Central memory CD8-positive, alpha-beta T cell (primary cell): Measurements from ENCODE around the gene GLRX5.

ENCODE experiments used
- ATAC-seq: fragments of 150-1000 bp; cut with Tn5 transposase; replicated peaks from 2 replicates; pipeline ENCODE4 v1.10.0; 2022; ENCODE audit warnings: mild to moderate bottlenecking, moderate FRiP score, moderate number of reproducible peaks; ENCODE audit not compliant: poor library complexity, severe bottlenecking; ENCODE audit errors: extremely low read depth
- DNase-seq, 2 donors: peaks; one replicate each; pipeline ENCODE4 v3.0.0; 2021; ENCODE audit warnings: low spot score in 2 of 2
- H3K27ac Mint-ChIP-seq: one replicate; pipeline ENCODE4 v1.8.0; 2022; ENCODE audit warnings: low read depth, mild to moderate bottlenecking, moderate library complexity, mixed read lengths
- H3K27me3 Mint-ChIP-seq: one replicate; pipeline ENCODE4 v1.8.0; 2022; ENCODE audit warnings: mixed read lengths
- H3K36me3 Mint-ChIP-seq: one replicate; pipeline ENCODE4 v1.8.0; 2022; ENCODE audit warnings: mild to moderate bottlenecking, moderate library complexity, mixed read lengths; ENCODE audit not compliant: insufficient read depth
- H3K4me1 Mint-ChIP-seq: one replicate; pipeline ENCODE4 v1.8.0; 2022; ENCODE audit warnings: mixed read lengths
- H3K4me3 Mint-ChIP-seq: one replicate; pipeline ENCODE4 v1.8.0; 2022; ENCODE audit warnings: mild to moderate bottlenecking, moderate library complexity, mixed read lengths
- H3K9me3 Mint-ChIP-seq: one replicate; pipeline ENCODE4 v1.8.0; 2022; ENCODE audit warnings: mixed read lengths

Gene GLRX5

GRCh38 chr14:95524706-95525512, 9.9 kb upstream of the GLRX5 start:
- H3K27me3 Mint-ChIP-seq: no peaks in the 10 kb centered on the region
- DNase-seq: no peak
- ATAC-seq: no peak
- H3K4me3 Mint-ChIP-seq: no peak overlapping the region
- peaks cover 8% of the 10 kb centered on the region for H3K36me3 Mint-ChIP-seq
- no peaks in the 10 kb centered on the region for H3K9me3 Mint-ChIP-seq
- peak overlapping the region; percentile 72 for H3K27ac Mint-ChIP-seq
- peaks cover 59% of the 10 kb centered on the region for H3K4me1 Mint-ChIP-seq

GRCh38 chr14:95525999-95526398, 8.9 kb upstream of the GLRX5 start:
- H3K27ac Mint-ChIP-seq: peak overlapping the region; percentile 64
- no peaks in the 10 kb centered on the region for H3K9me3 Mint-ChIP-seq
- H3K4me1 Mint-ChIP-seq: peaks cover 54% of the 10 kb centered on the region
- ATAC-seq (no peak), DNase-seq (no peak)
- no peak overlapping the region for H3K4me3 Mint-ChIP-seq
- no peaks in the 10 kb centered on the region for H3K27me3 Mint-ChIP-seq
- H3K36me3 Mint-ChIP-seq: peaks cover 7% of the 10 kb centered on the region

GRCh38 chr14:95526483-95527386, 8.1 kb upstream of the GLRX5 start:
- H3K4me3 Mint-ChIP-seq: no peak overlapping the region

GRCh38 chr14:95527387-95528002, 7.4 kb upstream of the GLRX5 start:
- no peak for DNase-seq
- H3K27ac Mint-ChIP-seq: peak overlapping the region; percentile 40
- H3K36me3 Mint-ChIP-seq: peaks cover 7% of the 10 kb centered on the region
- no peak overlapping the region for H3K4me3 Mint-ChIP-seq
- no peaks in the 10 kb centered on the region for H3K27me3 Mint-ChIP-seq
- ATAC-seq: no peak
- peaks cover 60% of the 10 kb centered on the region for H3K4me1 Mint-ChIP-seq
- no peaks in the 10 kb centered on the region for H3K9me3 Mint-ChIP-seq

More at GRCh38 chr14:95526483-95527386, 8.1 kb upstream of the GLRX5 start:
- peak overlapping the region; percentile 64 for H3K27ac Mint-ChIP-seq
- H3K9me3 Mint-ChIP-seq: no peaks in the 10 kb centered on the region
- H3K4me1 Mint-ChIP-seq: peaks cover 60% of the 10 kb centered on the region
- ATAC-seq (no peak), DNase-seq (no peak)
- H3K36me3 Mint-ChIP-seq: peaks cover 7% of the 10 kb centered on the region
- no peaks in the 10 kb centered on the region for H3K27me3 Mint-ChIP-seq

GRCh38 chr14:95529216-95529615, 5.6 kb upstream of the GLRX5 start:
- DNase-seq (no peak), ATAC-seq (no peak)
- Mint-ChIP-seq H3K9me3 (no peaks in the 10 kb centered on the region), H3K27me3 (no peaks in the 10 kb centered on the region), H3K36me3 (peaks cover 10% of the 10 kb centered on the region), H3K4me1 (peaks cover 56% of the 10 kb centered on the region), H3K27ac (no peak overlapping the region), H3K4me3 (no peak overlapping the region)

GRCh38 chr14:95530473-95531276, 4.2 kb upstream of the GLRX5 start:
- peaks cover 48% of the 10 kb centered on the region for H3K4me1 Mint-ChIP-seq
- H3K36me3 Mint-ChIP-seq: peaks cover 17% of the 10 kb centered on the region
- ATAC-seq: no peak
- no peak overlapping the region for H3K4me3 Mint-ChIP-seq
- H3K27ac Mint-ChIP-seq: peak overlapping the region; percentile 22
- DNase-seq: no peak
- H3K27me3 Mint-ChIP-seq: no peaks in the 10 kb centered on the region
- H3K9me3 Mint-ChIP-seq: no peaks in the 10 kb centered on the region

GRCh38 chr14:95531473-95531872, 3.4 kb upstream of the GLRX5 start:
- Mint-ChIP-seq H3K4me1 (peaks cover 47% of the 10 kb centered on the region), H3K36me3 (peaks cover 17% of the 10 kb centered on the region), H3K27ac (peak overlapping the region; percentile 93)

GRCh38 chr14:95531969-95532368, 2.9 kb upstream of the GLRX5 start:
- Mint-ChIP-seq H3K27ac (peak overlapping the region; percentile 93), H3K27me3 (no peaks in the 10 kb centered on the region), H3K9me3 (no peaks in the 10 kb centered on the region), H3K36me3 (peaks cover 17% of the 10 kb centered on the region), H3K4me3 (peak overlapping the region; percentile 19), H3K4me1 (peaks cover 47% of the 10 kb centered on the region)
- DNase-seq: no peak
- ATAC-seq: no peak

More at GRCh38 chr14:95531473-95531872, 3.4 kb upstream of the GLRX5 start:
- Mint-ChIP-seq H3K4me3 (no peak overlapping the region), H3K9me3 (no peaks in the 10 kb centered on the region), H3K27me3 (no peaks in the 10 kb centered on the region)
- no peak for ATAC-seq
- DNase-seq: no peak

GRCh38 chr14:95533391-95533821, 1.4 kb upstream of the GLRX5 start:
- H3K36me3 Mint-ChIP-seq: peaks cover 17% of the 10 kb centered on the region

GRCh38 chr14:95533822-95534221, 1.0 kb upstream of the GLRX5 start:
- DNase-seq (no peak), ATAC-seq (no peak)
- peaks cover 55% of the 10 kb centered on the region for H3K4me1 Mint-ChIP-seq
- no peaks in the 10 kb centered on the region for H3K27me3 Mint-ChIP-seq
- peaks cover 17% of the 10 kb centered on the region for H3K36me3 Mint-ChIP-seq
- H3K4me3 Mint-ChIP-seq: peak overlapping the region; percentile 88
- no peaks in the 10 kb centered on the region for H3K9me3 Mint-ChIP-seq
- H3K27ac Mint-ChIP-seq: peak overlapping the region; percentile 93

More at GRCh38 chr14:95533391-95533821, 1.4 kb upstream of the GLRX5 start:
- Mint-ChIP-seq H3K4me1 (peaks cover 52% of the 10 kb centered on the region), H3K27ac (peak overlapping the region; percentile 93), H3K4me3 (peak overlapping the region; percentile 88), H3K9me3 (no peaks in the 10 kb centered on the region), H3K27me3 (no peaks in the 10 kb centered on the region)
- ATAC-seq (no peak), DNase-seq (no peak)

GRCh38 chr14:95535226-95536021, 574 bp downstream of the GLRX5 start:
- H3K27ac Mint-ChIP-seq: peak overlapping the region; percentile 93
- peaks cover 12% of the 10 kb centered on the region for H3K36me3 Mint-ChIP-seq
- no peaks in the 10 kb centered on the region for H3K27me3 Mint-ChIP-seq
- peak overlapping the region; percentile 88 for H3K4me3 Mint-ChIP-seq
- ATAC-seq (no peak), DNase-seq (no peak)
- H3K9me3 Mint-ChIP-seq: no peaks in the 10 kb centered on the region
- H3K4me1 Mint-ChIP-seq: peaks cover 65% of the 10 kb centered on the region
